Superior temporal gyrus (tissue), 1 donor: ENCODE measurements around the gene TAOK1.
A peak's percentile ranks its signal among the peaks of the same experiment; 100 is the strongest.
"Not testable (repeated sequence)": the region's sequence is repeated elsewhere in the genome, so short reads cannot be mapped to it uniquely, and the experiment has no call there.

Experiments
- DNase-seq: peaks from one replicate; pipeline ENCODE4 v3.0.0-alpha.2; 2016; ENCODE audit errors: extremely low spot score

TAOK1 gene

GRCh38 chr17:29443041-29443739 lies 53.0 kb downstream of the TAOK1 start:
- DNase-seq, result peak; percentile 42

- DNase-seq, result peak; percentile 30
Measured at GRCh38 chr17:29444589-29444988, 54.4 kb downstream of the TAOK1 start.

- no peak for DNase-seq
Measured at GRCh38 chr17:29445844-29446243, 55.7 kb downstream of the TAOK1 start.

GRCh38 chr17:29449865-29450671 lies 59.9 kb downstream of the TAOK1 start:
- DNase-seq, result no peak

- DNase-seq, result no peak
Measured at GRCh38 chr17:29451121-29451742, 61.1 kb downstream of the TAOK1 start.

GRCh38 chr17:29458066-29458465 lies 67.9 kb downstream of the TAOK1 start:
- DNase-seq, result no peak

DNA sequence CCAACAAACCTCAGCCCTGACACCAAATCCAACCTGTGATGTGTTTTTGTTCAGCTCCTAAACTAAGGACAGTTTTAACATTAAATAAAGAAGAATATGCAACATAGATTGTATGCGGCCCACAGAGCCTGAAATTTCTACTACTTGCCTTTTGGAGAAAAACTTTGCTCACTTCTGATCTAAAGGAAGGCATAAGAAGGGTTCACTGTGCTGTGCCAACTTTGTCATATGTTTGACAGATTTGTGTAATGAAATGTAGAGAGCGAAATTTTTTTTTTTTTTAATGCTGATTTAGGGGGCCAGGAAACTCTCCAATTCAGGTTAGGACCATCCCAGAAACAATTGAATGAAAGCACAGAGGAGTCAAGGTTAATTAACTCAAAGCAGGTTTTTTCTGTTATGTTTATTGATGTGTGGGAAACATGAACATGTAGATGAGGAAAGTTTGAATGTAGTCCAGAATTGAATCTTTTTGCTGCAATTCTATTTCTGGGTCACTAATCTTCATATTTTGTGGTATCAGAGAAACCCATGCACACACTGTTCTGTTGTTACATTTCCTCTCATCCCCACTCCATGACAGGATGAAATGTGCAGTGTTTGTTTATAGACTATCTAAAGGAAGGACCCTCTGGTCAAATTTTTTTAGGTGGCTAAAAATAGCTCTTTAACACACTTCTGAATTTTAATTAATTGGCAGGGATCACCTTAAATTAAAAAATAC lies 71.5 kb downstream of the TAOK1 start:
- no peak for DNase-seq

GRCh38 chr17:29469276-29469675 lies 79.1 kb downstream of the TAOK1 start:
- no peak for DNase-seq

DNA sequence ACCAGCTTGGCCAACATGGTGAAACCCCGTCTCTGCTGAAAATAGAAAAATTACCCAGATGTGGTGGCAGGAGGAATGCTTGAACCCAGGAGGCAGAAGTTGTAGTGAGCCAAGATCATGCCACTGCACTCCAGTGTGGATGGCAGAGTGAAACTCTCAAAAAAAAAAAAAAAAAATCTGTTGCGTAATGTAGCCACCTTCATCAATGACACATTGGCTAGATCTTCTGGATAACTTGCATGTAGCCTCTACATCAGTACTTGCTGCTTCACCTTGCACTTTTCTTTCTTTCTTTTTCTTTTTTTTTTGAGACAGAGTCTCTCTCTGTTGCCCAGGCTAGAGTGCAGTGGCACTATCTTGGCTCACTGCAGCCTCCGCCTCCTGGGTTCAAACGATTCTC lies 83.3 kb downstream of the TAOK1 start:
- DNase-seq, result not testable (repeated sequence)

DNA sequence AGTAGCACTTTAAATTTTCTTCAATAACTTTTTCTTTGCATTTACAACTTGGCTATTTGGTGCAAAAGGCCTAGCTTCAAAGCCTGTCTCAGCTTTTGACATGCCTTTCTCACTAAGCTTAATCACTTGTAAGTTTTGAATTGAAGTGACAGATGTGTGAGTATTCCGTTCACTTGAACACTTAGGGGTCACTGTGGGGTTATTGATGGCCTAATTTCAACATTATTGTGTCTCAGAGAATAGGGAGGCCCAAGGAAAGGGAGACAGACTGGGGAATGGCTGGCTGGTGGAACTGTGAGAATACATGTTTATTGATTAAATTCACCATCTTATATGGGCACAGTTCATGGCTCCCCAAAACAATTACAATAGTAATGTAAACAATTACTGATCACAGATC lies 84.1 kb downstream of the TAOK1 start:
- no peak for DNase-seq

DNA sequence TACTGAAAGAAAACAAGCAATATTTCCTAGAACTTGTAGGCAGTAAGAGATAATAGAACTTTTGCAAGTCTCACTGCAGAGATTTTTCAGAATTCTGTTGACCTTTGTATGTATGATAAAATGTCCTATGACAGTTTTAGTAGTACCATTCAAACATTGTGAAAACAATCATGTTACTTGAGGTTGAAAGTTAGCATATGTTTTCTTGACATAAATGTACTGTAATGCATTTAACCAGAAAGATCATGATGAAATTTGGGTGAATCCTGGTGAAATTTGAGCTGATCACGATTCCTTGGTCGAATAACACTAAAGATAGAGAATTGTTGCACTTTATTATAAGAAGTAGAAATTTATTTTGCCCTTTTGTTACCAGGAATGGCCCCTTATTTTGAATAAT lies 85.7 kb downstream of the TAOK1 start:
- DNase-seq, result no peak

GRCh38 chr17:29480249-29480928 lies 90.2 kb downstream of the TAOK1 start:
- not testable (repeated sequence) for DNase-seq

- DNase-seq, result no peak
Measured at GRCh38 chr17:29483503-29483902, 93.3 kb downstream of the TAOK1 start.

GRCh38 chr17:29495011-29495410 lies 104.8 kb downstream of the TAOK1 start:
- DNase-seq, result no peak

DNA sequence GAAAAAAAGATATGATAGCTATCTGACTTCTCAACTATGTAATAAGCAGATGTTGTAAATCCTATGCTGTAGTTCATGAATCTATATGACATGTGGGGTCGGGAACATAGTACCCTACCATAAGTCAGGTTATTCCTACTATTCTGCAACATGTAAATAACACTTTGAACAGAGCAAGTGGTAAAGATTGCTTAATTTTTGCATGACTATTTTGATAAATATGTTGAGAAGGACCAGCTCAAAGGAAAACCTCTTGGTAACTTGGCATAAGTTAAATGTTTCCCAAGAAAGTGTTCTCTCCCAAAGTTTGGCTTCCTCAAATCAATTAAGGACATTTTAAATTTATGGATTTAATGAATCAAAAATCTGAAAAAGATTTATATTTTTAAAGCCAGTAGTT lies 114.5 kb downstream of the TAOK1 start:
- no peak for DNase-seq

GRCh38 chr17:29505836-29506235 lies 115.7 kb downstream of the TAOK1 start:
- no peak for DNase-seq

DNA sequence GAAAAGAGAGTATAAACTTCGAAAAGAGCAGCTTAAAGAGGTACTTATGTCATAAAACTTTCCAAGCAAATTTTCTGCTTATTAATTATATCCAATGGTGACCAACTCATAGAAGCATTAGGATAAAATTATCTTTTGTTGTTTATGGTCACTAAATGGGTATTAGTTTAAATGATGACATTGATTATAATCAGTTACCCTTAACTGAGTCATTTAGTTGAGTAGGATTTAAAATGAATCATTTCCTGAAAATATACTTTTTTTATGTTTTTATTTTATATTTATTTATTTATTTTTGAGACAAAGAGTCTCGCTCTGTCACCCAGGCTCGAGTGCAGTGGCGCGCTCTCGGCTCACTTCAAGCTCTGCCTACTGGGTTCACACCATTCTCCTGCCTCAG lies 120.8 kb downstream of the TAOK1 start:
- no peak for DNase-seq

DNA sequence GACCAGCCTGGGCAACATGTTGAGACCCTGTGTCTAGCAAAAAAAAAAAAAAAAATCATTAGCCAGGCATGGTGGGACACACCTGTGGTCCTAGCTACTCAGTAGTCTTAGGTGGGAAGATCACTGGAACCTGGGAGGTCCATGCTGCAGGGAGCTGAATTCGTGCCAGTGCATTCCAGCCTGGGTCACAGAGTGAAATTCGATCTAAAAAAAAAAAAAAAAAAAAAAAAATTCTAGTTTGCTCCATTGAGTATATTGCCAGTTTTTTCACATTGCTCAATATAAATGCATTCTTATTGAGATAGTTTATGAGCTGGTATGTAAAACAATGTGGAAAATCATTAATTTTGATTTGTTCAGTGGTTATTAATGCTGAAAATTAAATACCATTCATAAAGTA lies 124.6 kb downstream of the TAOK1 start:
- DNase-seq, result no peak

- DNase-seq, result no peak
Measured at GRCh38 chr17:29518359-29518758, 128.2 kb downstream of the TAOK1 start.

GRCh38 chr17:29524692-29525091 lies 134.5 kb downstream of the TAOK1 start:
- DNase-seq, result no peak

DNA sequence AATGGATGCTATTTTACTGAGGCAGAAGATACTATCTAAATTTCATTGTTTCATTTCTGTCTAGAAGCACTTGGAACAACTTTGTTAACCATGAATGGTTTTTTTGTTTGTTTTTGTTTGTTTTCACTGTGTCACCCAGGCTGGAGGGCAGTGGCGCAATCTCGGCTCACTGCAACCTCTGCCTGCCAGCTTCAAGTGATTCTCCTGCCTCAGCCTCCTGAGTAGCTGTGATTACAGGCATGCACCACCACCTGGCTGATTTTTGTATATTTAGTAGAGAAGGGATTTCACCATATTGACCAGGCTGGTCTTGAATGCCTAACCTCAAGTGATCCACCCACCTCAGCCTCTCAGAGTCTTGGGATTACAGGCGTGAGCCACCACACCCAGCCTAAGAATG lies 136.2 kb downstream of the TAOK1 start:
- no peak for DNase-seq

GRCh38 chr17:29533976-29534375 lies 143.8 kb downstream of the TAOK1 start:
- peak; percentile 65 for DNase-seq
